HS-27A (cell line): ENCODE measurements around the gene ODC1.
"Not testable (repeated sequence)": the region's sequence is repeated elsewhere in the genome, so short reads cannot be mapped to it uniquely, and the experiment has no call there.

Experiments
- DNase-seq: peaks from one replicate; pipeline ENCODE4 v3.0.0-alpha.2; 2012; ENCODE audit warnings: low read depth, missing footprints

ODC1 gene

GRCh38 chr2:10452956-10453904 lies 5.1 kb upstream of the ODC1 start:
- DNase-seq = no peak

- peak; percentile 73 for DNase-seq
These were observed 4.2 kb upstream of the ODC1 start for GRCh38 chr2:10452312-10452711.

GRCh38 chr2:10451819-10452218 lies 3.7 kb upstream of the ODC1 start:
- DNase-seq = no peak

- DNase-seq = no peak
These were observed 1.9 kb upstream of the ODC1 start for GRCh38 chr2:10449838-10450691.

GRCh38 chr2:10449486-10449831 lies 1.3 kb upstream of the ODC1 start:
- no peak for DNase-seq

- peak; percentile 88 for DNase-seq
These were observed 704 bp upstream of the ODC1 start for GRCh38 chr2:10448576-10449485.

- DNase-seq = peak; percentile 53
These were observed 730 bp downstream of the ODC1 start for GRCh38 chr2:10447300-10447894.

GRCh38 chr2:10446631-10447030 lies 1.5 kb downstream of the ODC1 start:
- DNase-seq = no peak

- no peak for DNase-seq
These were observed 3.7 kb downstream of the ODC1 start for GRCh38 chr2:10444463-10444862.

- DNase-seq = not testable (repeated sequence)
These were observed 5.5 kb downstream of the ODC1 start for GRCh38 chr2:10442469-10443126.

GRCh38 chr2:10441948-10442347 lies 6.2 kb downstream of the ODC1 start:
- no peak for DNase-seq

GRCh38 chr2:10440736-10441135 lies 7.4 kb downstream of the ODC1 start:
- no peak for DNase-seq

- DNase-seq = no peak
These were observed 8.2 kb downstream of the ODC1 start for GRCh38 chr2:10439971-10440370.

GRCh38 chr2:10439185-10439879 lies 8.8 kb downstream of the ODC1 start:
- DNase-seq = no peak

GRCh38 chr2:10438688-10439087 lies 9.4 kb downstream of the ODC1 start:
- no peak for DNase-seq

GRCh38 chr2:10437806-10438205 lies 10.3 kb downstream of the ODC1 start:
- no peak for DNase-seq

- DNase-seq = no peak
These were observed 11.5 kb downstream of the ODC1 start for GRCh38 chr2:10436583-10437110.

- DNase-seq = no peak
These were observed 12.3 kb downstream of the ODC1 start for GRCh38 chr2:10435820-10436204.

GRCh38 chr2:10434886-10435819 lies 13.0 kb downstream of the ODC1 start:
- peak; percentile 52 for DNase-seq
